ENCODE results near the gene JAKMIP3. TPM values are rescaled to one million over a fixed set of nuclear protein-coding genes. Genes with fewer than 3 reads are reported as not detected.
A peak's percentile ranks its signal among the peaks of the same experiment; 100 is the strongest.

JAKMIP3 gene
- total and polyA plus RNA-seq, 8 donors: 0.18 to 1.1 (median 0.44) TPM; not detected in 2

DNA sequence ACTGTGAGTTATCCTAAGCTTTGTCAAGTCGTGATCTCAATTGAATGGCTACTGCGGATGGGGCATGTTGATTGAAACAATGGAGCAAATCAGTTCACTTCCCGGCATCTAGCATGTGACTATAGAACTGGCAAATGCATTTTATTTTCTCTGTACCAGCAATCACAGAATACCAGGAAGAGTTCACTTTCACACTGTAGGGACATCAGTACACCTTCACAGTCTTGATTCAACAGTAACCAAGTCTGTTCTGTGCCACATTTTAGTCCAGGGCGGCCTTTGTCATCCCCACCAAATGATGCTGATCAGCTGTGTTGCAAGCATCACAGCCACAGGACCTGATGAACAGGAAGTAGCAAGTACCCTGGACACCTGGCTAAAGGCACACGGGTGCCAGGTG is 32.1 kb upstream of the JAKMIP3 start:
- no peaks in the 10 kb centered on the region for H3K36me3 ChIP-seq
- H3K9me3 ChIP-seq: no peaks in the 10 kb centered on the region
- DNase-seq: no peak
- WGBS, 5 donors: 81 to 92% (median 85%) methylated on average over 5 of the region's 5 CpGs
- intact Hi-C loops (cut with DNase I; ENCODE audit: low total_unique reads): no loop called here
- H3K4me1 ChIP-seq: peaks cover 14 to 20% (median 17%) of the 10 kb centered on the region in 4 donors
- H3K27me3 ChIP-seq: peaks cover 6 to 98% (median 49%) of the 10 kb centered on the region in 3 donors
- H3K27ac ChIP-seq: no peak overlapping the region
- H3K4me3 ChIP-seq: no peak overlapping the region
- TF ChIP-seq POLR2AphosphoS5 (IDR thresholded peaks at IDR 0.05) (no peak), POLR2A (IDR thresholded peaks at IDR 0.05) (no peak), EP300 (IDR thresholded peaks at IDR 0.05) (no peak)
- TF ChIP-seq, protein P1, sequence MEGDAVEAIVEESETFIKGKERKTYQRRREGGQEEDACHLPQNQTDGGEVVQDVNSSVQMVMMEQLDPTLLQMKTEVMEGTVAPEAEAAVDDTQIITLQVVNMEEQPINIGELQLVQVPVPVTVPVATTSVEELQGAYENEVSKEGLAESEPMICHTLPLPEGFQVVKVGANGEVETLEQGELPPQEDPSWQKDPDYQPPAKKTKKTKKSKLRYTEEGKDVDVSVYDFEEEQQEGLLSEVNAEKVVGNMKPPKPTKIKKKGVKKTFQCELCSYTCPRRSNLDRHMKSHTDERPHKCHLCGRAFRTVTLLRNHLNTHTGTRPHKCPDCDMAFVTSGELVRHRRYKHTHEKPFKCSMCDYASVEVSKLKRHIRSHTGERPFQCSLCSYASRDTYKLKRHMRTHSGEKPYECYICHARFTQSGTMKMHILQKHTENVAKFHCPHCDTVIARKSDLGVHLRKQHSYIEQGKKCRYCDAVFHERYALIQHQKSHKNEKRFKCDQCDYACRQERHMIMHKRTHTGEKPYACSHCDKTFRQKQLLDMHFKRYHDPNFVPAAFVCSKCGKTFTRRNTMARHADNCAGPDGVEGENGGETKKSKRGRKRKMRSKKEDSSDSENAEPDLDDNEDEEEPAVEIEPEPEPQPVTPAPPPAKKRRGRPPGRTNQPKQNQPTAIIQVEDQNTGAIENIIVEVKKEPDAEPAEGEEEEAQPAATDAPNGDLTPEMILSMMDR (IDR thresholded peaks at IDR 0.05): no peak

DNA sequence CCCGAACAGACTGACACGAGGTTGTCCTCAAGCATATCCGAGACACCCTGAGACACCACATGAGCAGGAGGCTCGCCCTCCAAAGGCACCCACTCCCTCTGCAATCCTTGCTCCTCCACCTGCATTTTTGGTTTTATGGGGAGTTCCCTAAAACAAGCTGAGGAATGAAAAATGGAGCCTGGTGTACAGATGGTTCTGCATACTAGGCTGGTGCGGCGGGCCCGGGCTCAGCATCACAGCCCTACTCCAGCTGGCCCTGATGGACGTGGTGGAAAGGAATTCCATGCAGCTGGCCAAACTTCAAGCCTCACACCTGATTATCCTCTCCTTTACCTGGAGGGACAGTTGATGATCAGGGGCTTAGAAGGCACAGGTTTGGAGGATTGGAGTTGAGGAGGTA is 30.3 kb upstream of the JAKMIP3 start:
- intact Hi-C loops (cut with DNase I; ENCODE audit: low total_unique reads): no loop called here
- Histone ChIP-seq H3K27me3 (peaks cover 6 to 99% (median 49%) of the 10 kb centered on the region in 3 donors), H3K4me1 (peaks cover 14 to 20% (median 17%) of the 10 kb centered on the region in 4 donors), H3K36me3 (no peaks in the 10 kb centered on the region), H3K4me3 (no peak overlapping the region), H3K27ac (no peak overlapping the region), H3K9me3 (no peaks in the 10 kb centered on the region)
- TF ChIP-seq EP300 (IDR thresholded peaks at IDR 0.05) (no peak), POLR2AphosphoS5 (IDR thresholded peaks at IDR 0.05) (no peak), POLR2A (IDR thresholded peaks at IDR 0.05) (no peak)
- TF ChIP-seq, protein P1 (IDR thresholded peaks at IDR 0.05): no peak
- 66 to 78% (median 73%) methylated on average over 8 of the region's 8 CpGs for WGBS, 5 donors
- DNase-seq: no peak

DNA sequence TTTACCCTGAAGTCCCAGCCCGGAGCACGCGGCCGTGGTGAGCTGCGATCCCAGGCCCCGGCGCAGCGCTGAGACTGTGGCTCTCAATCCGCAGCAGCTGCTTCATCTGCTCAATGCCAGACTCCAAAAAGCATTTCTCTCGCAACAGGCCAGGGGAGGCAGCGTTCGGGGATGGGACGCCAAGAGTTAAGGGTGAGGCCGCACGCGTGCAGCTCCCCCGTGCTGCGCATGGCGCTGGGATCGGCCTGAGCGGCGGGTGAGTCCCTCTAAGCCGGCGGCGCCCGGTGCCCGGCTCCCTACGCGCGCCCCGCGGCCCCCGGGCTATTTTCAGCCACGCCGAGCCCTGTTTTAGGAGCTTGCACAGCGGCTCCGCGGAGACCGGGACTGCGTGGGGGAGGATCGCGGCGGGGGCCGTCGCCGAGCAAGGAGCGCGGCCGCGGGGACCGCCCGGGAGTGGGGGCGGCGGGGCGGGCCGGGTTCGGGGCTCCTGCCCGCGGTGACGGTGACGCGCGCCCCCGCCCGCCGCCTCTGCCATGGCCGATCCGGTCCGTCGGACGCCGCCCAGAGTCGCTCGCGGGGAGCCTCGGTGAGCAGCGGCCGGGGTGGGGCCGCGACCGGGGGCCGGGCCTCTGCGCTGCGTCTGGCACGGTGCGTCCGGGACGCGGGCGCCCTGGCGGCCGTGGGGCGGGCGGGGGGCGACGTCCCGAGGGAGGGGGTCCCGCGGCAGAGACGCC is 29.4 kb upstream of the JAKMIP3 start:
- Histone ChIP-seq H3K27me3 (peaks cover 6 to 95% (median 45%) of the 10 kb centered on the region in 3 donors), H3K36me3 (no peaks in the 10 kb centered on the region), H3K4me1 (peaks cover 14 to 20% (median 17%) of the 10 kb centered on the region in 4 donors), H3K9me3 (no peaks in the 10 kb centered on the region), H3K4me3 (peak overlapping the region; percentile 44 to 58 (median 56)), H3K27ac (peak overlapping the region in 1 of 5 donors; percentile 66)
- peak in 1 of 2 donors; percentile 71 for DNase-seq
- TF ChIP-seq POLR2AphosphoS5 (IDR thresholded peaks at IDR 0.05): no peak
- no peak for TF ChIP-seq EP300 (IDR thresholded peaks at IDR 0.05)
- TF ChIP-seq, protein P1 (IDR thresholded peaks at IDR 0.05): no peak
- TF ChIP-seq POLR2A (IDR thresholded peaks at IDR 0.05): no peak
- 1 to 2% (median 1%) methylated on average over 22 to 98 of the region's 100 CpGs for WGBS, 5 donors
- intact Hi-C loops (cut with DNase I; ENCODE audit: low total_unique reads): no loop called here

DNA sequence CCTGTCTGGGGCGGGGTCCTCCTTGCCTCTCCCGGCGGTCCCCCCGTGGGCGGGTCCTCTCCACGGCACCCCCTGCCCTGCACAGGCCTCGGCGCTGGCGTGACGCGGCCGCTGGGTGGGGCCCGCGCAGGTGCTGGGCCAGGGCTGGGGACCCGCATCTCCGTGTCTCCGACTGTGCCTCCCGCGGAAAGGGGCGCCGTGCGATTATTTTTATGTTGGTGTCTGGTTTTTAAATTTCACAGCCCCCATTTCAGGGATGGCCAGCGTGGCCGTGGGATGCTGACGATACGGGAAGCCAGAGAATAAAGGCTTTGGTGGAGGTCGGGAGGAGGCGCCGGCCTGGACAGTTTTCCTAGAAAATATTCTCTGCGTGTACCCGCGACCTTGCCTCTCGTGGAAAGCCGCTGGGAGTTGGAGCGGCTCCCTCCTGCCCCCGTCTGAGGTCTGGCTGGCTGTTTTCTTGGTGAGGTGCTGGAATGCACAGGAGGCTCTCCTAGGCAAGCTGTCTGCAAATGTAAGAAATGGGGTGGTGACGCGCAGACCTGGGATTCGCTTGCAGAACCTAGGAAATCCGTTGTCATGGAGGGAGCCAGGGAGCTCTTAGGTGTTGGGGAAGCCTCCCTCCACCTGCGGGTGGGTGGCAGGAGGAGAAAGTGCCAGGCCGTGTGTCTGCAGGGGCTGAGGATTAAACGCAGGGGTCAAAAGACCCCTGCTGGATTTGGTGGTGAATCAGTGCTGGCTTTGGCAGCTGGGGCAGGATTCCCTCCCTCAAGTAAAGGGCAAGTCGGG is 28.7 kb upstream of the JAKMIP3 start:
- Histone ChIP-seq H3K36me3 (no peaks in the 10 kb centered on the region), H3K9me3 (no peaks in the 10 kb centered on the region), H3K27ac (peak overlapping the region in 1 of 5 donors; percentile 66), H3K27me3 (peaks cover 6 to 95% (median 40%) of the 10 kb centered on the region in 3 donors), H3K4me3 (peak overlapping the region; percentile 44 to 58 (median 56)), H3K4me1 (peaks cover 14 to 20% (median 17%) of the 10 kb centered on the region in 4 donors)
- TF ChIP-seq POLR2AphosphoS5 (IDR thresholded peaks at IDR 0.05): no peak
- no peak for TF ChIP-seq POLR2A (IDR thresholded peaks at IDR 0.05)
- TF ChIP-seq, protein P1 (IDR thresholded peaks at IDR 0.05): no peak
- TF ChIP-seq EP300 (IDR thresholded peaks at IDR 0.05): no peak
- intact Hi-C loops (cut with DNase I; ENCODE audit: low total_unique reads): no loop called here
- peak in 1 of 2 donors; percentile 51 for DNase-seq
- WGBS, 5 donors: 2 to 8% (median 4%) methylated on average over 21 to 44 of the region's 44 CpGs
